ENCODE measurements around the gene MYO1A.
A peak's percentile ranks its signal among the peaks of the same experiment; 100 is the strongest.

MYO1A gene

DNA sequence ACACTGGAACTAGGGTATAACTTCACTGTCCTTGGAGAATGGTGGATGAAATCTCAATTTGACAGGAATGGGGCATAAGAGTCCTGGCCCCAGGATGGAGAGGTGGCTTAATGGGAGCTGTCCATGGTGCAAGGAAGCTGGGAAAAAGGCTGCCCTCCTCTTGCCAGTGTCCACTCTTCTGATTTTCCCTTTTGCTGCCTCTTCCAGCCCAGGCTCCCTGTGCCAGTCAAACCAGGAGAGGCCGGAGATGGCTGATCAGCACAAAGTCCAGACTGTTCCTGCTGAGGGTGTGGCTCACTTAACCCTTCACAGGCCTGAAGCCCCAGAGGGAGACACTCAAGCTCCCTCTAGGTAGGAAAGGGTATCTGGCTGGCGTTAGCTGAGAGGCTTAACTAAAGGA lies at the start of gene MYO1A:
TSS of gene MYO1A (minus strand) at position 240 of the 400 bp plus-strand sequence. CDS start 1,806 bp downstream, outside the sequence.
- no peak for DNase-seq (ENCODE audit: low spot score)

DNA sequence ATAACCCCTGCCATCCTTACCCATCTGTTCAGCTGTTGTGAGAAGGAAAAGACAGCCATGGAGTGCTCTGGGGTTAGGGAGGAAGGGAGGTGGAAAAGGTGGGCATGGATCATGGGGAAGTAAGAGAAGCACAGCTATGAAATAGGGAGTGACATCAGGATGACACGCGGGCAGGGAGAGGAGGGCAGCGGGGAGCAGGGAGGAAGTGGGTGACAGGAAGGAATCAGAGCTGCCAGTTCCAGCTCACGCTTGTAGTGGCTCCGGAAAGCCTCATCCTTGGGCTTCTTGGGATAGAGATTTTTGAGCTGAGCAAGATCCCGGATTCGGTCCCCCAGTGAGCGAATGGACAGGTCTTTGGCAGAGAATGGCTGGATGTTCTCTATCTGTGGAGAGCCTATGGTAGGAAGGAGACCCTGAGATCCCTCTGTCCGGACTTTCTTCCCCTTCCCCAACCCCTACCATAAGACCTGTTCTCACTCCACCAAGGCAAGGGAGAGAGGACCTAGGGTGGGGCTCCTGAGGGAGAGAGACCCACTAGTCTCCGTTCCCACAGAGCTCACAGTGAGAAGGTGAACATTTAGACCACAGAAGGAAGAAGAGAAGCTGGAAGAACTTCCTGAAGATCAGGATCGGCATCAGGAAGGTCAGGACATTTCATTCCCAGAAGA lies 49.3 kb upstream of the MYO1A start:
- no peak for DNase-seq (ENCODE audit: low spot score)

- no peak for DNase-seq (ENCODE audit: low spot score)
Observed at GRCh38 chr12:57098546-57098945, 48.6 kb upstream of the MYO1A start.

DNA sequence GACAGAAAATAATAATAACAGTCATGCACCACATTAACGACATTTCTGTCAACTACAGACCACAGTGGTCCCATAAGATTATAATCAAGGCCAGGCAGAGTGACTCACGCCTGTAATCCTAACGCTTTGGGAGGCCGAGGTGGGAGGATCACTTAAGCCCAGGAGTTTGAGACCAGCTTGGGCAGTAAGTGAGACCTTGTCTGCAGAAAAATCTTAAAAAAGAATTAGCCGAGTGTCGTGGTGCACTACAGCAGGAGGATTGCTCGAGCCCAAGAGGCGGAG lies 47.6 kb upstream of the MYO1A start:
- no peak for DNase-seq (ENCODE audit: low spot score)

GRCh38 chr12:57096748-57097553 lies 47.0 kb upstream of the MYO1A start:
- DNase-seq (ENCODE audit: low spot score) = no peak

DNA sequence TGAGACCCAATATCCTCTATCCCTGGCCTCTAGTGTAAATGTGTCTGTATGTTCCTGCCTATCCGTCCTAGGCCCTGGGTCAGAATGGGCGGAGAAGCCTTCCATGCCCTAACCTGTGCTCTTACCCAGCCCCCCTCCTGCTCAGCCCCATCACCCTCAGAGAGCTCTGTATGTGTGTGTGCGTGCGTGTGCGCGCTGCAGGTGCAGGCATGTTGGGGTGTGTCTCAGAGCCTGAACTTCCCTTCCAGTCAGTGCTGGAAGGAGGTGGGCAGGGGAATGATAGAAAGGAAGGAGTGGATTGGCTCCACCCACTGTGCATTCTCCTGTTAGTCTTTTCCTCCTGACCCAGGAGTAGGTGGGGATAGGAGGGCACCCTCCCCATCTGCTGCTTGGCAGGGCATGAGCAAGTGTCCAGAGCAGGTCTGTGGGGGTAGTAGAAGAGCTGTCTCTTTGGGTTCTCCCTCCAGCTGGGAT lies 46.2 kb upstream of the MYO1A start:
- DNase-seq (ENCODE audit: low spot score) = no peak

DNA sequence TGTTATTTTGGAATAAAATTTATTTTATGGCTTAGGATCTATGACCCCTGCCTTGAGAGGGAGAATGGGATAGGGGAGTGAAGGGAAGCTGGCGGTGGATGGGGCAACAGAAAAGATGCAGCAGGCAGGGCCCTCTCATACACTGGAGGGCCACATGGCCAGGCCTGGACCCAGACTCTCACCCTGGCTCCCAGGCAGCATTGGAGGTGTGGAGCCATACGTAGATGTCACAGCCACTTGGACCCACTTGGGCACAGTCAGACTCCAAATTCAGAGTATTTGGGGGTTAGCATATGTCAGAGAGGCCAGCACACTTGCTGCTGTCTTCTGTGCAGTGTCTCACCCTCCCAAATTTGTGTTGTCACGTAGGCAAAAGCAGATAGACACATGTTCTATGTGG lies 45.5 kb upstream of the MYO1A start:
- peak; percentile 17 for DNase-seq (ENCODE audit: low spot score)

- no peak for DNase-seq (ENCODE audit: low spot score)
Observed at GRCh38 chr12:57094208-57095160, 44.6 kb upstream of the MYO1A start.

GRCh38 chr12:57093415-57094207 lies 43.7 kb upstream of the MYO1A start:
- peak; percentile 47 for DNase-seq (ENCODE audit: low spot score)

DNA sequence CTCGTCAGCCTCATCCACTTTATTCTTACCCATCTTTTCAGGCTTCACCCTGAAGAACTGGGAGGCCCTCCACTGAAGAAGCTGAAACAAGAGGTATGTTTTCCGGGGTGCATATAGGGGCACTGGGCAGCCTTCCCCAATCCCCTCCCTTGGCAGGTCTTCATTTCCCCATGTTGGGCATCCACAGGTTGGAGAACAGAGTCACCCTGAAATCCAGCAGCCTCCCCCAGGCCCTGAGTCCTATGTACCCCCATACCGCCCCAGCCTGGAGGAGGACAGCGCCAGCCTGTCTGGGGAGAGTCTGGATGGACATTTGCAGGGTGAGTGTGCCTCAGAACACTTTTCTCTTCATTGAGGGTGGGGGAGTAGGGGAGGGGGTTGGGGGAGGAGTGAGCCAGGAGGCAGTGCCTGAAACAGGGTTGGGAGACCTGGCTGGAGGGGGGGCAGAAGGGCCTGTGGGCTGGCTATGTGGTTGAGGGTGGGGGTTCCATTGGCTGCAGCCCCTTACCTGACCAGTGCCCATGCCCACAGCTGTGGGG lies 43.0 kb upstream of the MYO1A start:
- DNase-seq (ENCODE audit: low spot score) = no peak

DNA sequence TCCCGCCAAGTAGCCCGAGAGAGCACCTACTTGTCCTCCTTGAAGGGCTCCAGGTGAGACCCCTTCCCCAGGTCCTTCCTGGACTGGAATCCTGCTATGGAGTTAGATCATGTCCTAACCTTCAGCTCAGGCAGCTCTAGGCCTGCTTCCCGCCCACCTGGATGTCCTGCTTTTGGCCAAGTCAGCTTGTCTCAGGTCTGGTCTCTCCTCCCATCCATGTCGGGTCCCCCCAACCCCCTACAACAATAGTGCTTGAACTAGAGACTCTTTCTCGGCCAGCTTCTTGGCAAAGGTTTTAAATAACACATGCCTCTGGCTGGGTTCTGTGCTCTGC lies 42.6 kb upstream of the MYO1A start:
- DNase-seq (ENCODE audit: low spot score) = no peak

- no peak for DNase-seq (ENCODE audit: low spot score)
Observed at GRCh38 chr12:57091638-57092528, 42.0 kb upstream of the MYO1A start.

DNA sequence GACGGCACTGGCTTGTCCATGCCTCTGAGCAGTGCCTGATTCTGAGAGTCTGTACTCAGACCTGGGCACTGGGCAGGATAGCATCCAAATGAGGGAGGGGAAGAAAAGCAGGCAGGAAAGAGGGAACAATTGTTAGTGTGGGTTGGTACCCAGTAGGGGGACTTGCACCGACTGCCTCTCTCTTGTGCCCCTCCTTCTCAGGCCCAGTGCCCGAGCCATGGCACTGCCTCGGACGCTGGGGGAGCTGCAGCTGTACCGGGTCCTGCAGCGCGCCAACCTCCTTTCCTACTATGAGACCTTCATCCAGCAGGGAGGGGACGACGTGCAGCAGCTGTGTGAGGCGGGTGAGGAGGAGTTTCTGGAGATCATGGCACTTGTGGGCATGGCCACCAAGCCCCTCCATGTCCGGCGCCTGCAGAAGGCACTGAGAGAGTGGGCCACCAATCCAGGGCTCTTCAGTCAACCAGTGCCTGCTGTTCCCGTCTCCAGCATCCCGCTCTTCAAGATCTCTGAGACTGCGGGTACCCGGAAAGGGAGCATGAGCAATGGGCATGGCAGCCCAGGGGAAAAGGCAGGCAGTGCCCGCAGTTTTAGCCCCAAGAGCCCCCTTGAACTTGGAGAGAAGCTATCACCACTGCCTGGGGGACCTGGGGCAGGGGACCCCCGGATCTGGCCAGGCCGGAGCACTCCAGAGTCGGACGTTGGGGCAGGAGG lies 41.2 kb upstream of the MYO1A start:
- DNase-seq (ENCODE audit: low spot score) = no peak

GRCh38 chr12:57090490-57090889 lies 40.6 kb upstream of the MYO1A start:
- no peak for DNase-seq (ENCODE audit: low spot score)

DNA sequence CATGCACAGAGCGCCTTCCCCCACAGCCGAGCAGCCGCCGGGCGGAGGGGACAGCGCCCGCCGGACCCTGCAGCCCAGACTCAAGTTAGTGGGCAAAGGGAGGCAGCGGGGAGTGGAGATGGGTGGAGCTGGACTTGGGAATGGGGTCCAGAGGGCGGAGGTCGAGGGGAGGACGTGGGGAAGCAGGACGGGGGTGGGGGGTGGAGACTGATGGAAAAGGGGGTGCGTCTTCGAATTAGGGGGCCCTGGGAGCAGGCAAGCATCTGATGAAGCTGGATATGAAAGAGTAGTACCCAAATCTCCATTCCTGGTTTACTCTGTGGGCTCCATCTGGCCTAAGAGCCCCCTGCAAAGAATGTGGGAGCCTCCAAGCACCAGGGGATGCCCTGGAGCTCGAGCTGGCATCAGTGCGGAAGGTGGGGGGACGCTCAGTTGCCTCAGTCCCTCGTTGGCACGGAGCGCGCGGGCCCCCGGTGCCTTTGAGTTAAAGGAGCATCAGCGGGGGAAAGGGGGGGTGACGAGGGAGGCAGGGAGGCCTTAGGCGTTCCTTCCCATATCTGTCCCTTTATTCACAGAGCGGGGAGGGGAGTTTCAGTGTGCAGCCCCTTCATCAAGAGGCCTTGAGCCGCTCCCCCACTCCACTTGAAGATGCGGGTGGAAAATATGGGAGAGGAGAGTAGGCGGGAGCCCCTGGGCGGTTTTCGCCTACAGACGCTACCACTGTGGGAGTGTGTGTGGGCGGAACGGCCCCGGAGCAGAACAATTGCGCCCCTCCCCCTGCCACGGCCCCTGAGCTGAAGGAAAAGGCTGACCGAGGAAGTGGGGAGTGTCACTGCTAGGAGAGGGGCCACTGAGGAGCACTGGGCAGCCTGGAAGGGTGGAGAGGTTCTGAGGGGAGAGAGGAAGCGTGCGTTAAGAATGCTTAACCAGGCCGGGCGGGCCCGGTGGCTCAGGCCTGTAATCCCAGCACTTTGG lies 39.6 kb upstream of the MYO1A start:
- DNase-seq (ENCODE audit: low spot score) = peak; percentile 52

DNA sequence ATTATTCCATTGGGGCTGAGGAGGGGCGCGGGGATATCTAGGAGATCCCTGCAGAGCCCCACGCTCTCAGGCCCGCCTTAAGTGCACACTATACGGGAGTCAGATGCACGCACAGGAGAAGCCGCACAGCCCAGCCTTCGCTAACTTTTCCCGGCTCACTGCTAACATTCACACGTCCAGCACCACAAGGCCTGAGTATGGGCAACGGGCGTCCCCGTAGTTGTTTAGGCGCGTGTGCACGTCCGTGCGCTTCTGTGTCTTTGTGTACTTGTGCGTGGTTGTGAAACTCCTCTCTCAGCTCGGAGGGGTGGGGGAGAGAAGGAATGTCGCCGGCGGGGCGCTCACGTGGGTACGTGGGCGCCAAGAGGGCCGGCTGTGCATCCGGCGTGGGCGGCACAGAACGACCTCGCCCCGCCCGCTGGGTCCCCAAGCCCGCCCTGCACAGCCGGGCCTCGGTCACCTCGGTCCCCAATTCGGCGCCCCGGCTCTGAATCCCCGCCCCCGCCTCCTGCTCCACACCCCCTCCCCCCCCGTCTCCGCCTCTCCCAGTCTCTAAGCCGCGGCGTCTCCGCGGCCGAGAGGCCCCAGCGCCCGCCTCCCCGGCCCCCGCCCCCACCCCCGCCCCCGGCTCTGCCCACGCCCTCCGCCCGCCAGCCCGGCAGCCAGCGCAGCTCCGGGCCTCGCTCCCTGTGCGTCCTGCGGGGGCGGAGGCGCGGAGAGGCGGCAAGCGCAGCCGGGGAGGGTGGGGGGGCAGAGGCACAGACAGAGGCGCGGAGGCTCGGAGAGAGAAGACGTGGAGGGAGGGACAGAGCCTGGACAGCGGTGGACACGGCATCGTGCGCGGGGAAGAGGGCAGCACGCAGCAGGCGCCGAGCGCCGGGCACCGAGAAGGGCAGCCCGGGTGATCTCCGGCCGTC lies 38.7 kb upstream of the MYO1A start, which contains the start of gene NAB2:
TSS of gene NAB2 (plus strand) at position 761 of the 917 bp plus-strand sequence. CDS start 158 bp downstream, outside the sequence.
- peak; percentile 94 for DNase-seq (ENCODE audit: low spot score)

DNA sequence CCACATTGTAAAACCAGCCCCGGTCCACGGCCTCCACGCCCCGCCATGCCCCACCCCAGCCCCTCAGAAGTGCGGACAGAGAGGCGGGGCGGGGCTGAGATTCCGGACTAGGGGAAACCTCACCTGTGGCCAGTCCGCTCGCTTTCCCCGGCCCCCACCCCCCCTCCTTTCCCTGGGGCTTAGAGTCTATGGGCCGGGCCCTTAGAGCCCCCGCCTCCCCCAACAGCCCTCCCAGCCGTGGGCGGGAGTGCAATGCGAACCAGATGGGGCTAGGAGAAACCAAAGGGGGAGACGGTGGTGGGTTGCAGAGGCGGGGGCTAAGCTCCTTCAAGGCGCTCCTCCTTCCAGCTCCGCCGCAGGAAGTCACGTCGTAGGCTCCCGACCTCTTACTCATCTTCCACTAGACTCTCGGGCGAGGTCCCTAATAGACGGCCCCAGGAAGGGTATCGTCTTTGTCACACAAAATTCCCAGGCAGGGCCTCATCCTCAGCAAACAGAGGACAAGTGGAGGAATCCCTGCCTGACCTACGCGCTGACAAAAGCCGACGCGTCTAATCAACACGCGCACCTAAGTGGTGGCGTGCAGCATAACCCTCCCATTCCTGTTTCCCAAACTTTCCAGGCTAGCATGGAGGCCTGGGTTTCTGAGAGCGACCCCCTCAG lies 37.9 kb upstream of the MYO1A start:
- DNase-seq (ENCODE audit: low spot score) = peak; percentile 91

Data from NAMALWA (cell line).